Heart left ventricle (tissue), 16 donors: ENCODE results near the gene MYL7. TPM values are rescaled to one million over a fixed set of nuclear protein-coding genes. Genes with fewer than 3 reads are reported as not detected.

Source experiments
- ATAC-seq, 4 donors: fragments of 200-7000 bp; cut with Tn5 transposase; one replicate each; pipeline ENCODE4 v1.9.1; 2020 to 2022; ENCODE audit warnings: moderate library complexity in 4 of 4, mild to moderate bottlenecking in 3 of 4, moderate number of reproducible peaks in 1 of 4
- DNase-seq, 5 donors: peaks; one replicate each; pipeline ENCODE4 v3.0.0-alpha.2; 2020
- H3K27ac ChIP-seq, 12 donors: fragments of 200-600 bp; sonication (generic) in 4 of 12; one replicate each; pipeline versions ENCODE4 v1.5.0 to v1.8.0; 2016 to 2022; ENCODE audit warnings: mild to moderate bottlenecking in 2 of 12
- H3K27me3 ChIP-seq, 9 donors: fragments of 200-600 bp; sonication (generic) in 2 of 9; one replicate each; pipeline versions ENCODE4 v1.5.1 to v1.8.0; 2016 to 2022; ENCODE audit warnings: mild to moderate bottlenecking in 3 of 9
- H3K36me3 ChIP-seq, 9 donors: fragments of 200-600 bp; sonication (generic) in 2 of 9; one replicate each; pipeline versions ENCODE4 v1.5.0 to v1.8.0; 2018 to 2022; ENCODE audit warnings: mild to moderate bottlenecking in 2 of 9
- H3K4me1 ChIP-seq, 12 donors: fragments of 200-600 bp; sonication (generic) in 4 of 12; one replicate each; pipeline versions ENCODE4 v1.5.0 to v1.8.0; 2016 to 2022; ENCODE audit warnings: mild to moderate bottlenecking in 3 of 12
- H3K4me3 ChIP-seq, 12 donors: fragments of 200-600 bp; sonication (generic) in 4 of 12; one replicate each; pipeline versions ENCODE4 v1.5.0 to v1.8.0; 2017 to 2022; ENCODE audit warnings: mild to moderate bottlenecking in 9 of 12, moderate library complexity in 4 of 12
- H3K9me3 ChIP-seq, 12 donors: fragments of 200-600 bp; sonication (generic) in 4 of 12; one replicate each; pipeline versions ENCODE4 v1.5.0 to v1.8.0; 2016 to 2022; ENCODE audit warnings: mild to moderate bottlenecking in 1 of 12
- POLR2A ChIP-seq, 2 donors: fragments of 450-650 bp; IDR thresholded peaks; one replicate each; pipeline ENCODE4 v1.6.1; 2017; ENCODE audit warnings: antibody characterized with exemption in 2 of 2, mild to moderate bottlenecking in 2 of 2, moderate library complexity in 2 of 2
- WGBS, 4 donors: extraction: QIAGEN DNeasy Blood & Tissue Kit in 2 of 4; methylation state at CpG; one replicate each; pipeline versions ENCODE4 v1.1.5 to v1.1.7; 2013 to 2018; 5-methylcytosine and 5-hydroxymethylcytosine counted together
- intact Hi-C, 10 donors: fragments of 100-400 bp; cut with DNase I; formaldehyde crosslinking; loops; one replicate each; pipeline versions ENCODE4 v1.11.1 to v1.14.2; 2022
- polyA plus RNA-seq, 2 donors: library from polyadenylated mRNA; stranded (reverse); fragments of 200-250 nt; gene quantifications; one replicate each; pipeline ENCODE4 v1.2.3, GENCODE V29; 2013
- total RNA-seq, 9 donors: library from RNA; depleted of rRNA in 2 of 9; stranded (reverse); fragments of >200 nt in 2 of 9; fragmentation: NEBNext Ultra II Directional in 3 of 9; extraction: Animal tissue kit (Norgen Biotek cat#: 25700) in 3 of 9; gene quantifications; one replicate each; pipeline versions ENCODE4 v1.1.0 to v1.2.4, GENCODE V29; 2016 to 2023
- TF ChIP-seq, protein P1 (sequence below), 12 donors: fragments of 200-600 bp; sonication (generic) in 4 of 12; IDR thresholded peaks; one replicate each; pipeline versions ENCODE4 v1.5.0 to v1.8.0; 2018 to 2022; ENCODE audit warnings: antibody characterized with exemption in 12 of 12, mild to moderate bottlenecking in 5 of 12
- donor health status: ischemic (EF 13 %, LVEDD 7.1; RV severe dilation, severe dysfunction).
- donor health status: healthy with polysubstance abuse.
- donor health status: DM: no; HTN: yes; CAD: no.
- donor health status: DM: no; HTN: no; CAD: no.
- donor health status: ischemic (EF 25% LVEDD 6.9; RV normal size, moderate dysfunction).
- donor health status: ischemic (EF 25% LVEDD 5.7; RV mildly dilated, moderate dysfunction).
- donor health status: healthy.
- donor health status: DM: yes; HTN: yes; CAD: no.
- donor health status: ischemic (EF 35%, LVEDD 5.7; RV mildly dilated, moderate dysfunction).
- donor health status: nonischemic (EF 11% LVEDD 7.7; RV severe dilation, severe dysfunction).
- donor health status: DM: yes; HTN: yes; CAD: no.
- donor health status: PGD.
- donor health status: ischemic (EF 29% LVEDD 5.4; RV normal size, mild dysfunction).
- donor health status: nonischemic (EF 23%, LVEDD 6.1; RV moderate dilation, normal function).

The MYL7 gene
- total and polyA plus RNA-seq, 11 donors: 975 to 4,037 (median 2,357) TPM

DNA sequence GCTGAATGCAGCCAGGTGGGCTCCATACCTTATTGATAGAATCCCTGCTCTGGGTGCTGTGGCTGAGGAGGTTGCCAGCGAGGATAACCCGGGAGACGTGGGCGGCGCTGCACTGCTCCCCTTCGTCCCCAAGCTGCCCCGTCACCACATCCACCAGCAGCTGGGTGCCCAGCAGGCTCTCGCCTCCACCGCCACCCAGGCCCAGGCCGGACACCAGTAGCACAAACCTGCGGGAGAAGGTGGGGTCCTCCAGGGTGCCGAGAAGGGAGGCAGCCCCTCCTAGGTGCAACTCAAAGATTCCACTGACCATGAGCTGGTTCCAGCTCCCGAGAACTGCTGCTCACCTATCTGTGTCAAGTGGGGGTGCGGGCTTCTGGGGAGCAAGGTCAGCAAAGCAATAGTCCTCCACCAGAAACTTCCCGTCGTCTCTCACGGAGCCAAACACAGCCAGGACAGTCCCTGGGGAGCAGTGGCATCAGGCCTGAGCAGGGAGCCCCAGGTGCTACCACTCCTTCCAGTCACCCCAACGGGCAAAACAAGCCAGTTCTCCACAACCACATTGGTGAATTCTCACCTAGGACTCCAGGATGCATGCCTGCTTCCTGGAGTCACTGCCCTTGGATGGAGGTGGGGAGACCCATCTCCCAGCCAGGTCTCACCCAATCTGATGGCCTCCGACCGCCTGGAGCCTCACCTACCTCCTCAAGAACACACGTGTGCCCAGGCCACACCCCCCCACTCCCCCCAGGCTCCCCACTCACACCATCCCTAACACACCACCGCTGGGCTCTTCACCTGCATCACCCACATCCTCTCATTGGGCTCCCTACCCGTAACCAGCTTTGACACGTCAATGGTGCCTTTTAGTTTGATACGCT lies 24.1 kb downstream of the MYL7 start:
- H3K4me3 ChIP-seq: no peak overlapping the region
- peaks cover 0 to 87% (median 56%) of the 10 kb centered on the region in 9 donors for H3K36me3 ChIP-seq
- DNase-seq (peak in 1 of 5 donors; percentile 26), ATAC-seq (no peak)
- intact Hi-C loops: no loop called here
- no peaks in the 10 kb centered on the region for H3K9me3 ChIP-seq
- 89 to 90% (median 90%) methylated on average over 9 to 25 of the region's 25 CpGs for WGBS, 4 donors
- H3K27ac ChIP-seq: no peak overlapping the region
- no peaks in the 10 kb centered on the region for H3K27me3 ChIP-seq
- TF ChIP-seq, protein P1, sequence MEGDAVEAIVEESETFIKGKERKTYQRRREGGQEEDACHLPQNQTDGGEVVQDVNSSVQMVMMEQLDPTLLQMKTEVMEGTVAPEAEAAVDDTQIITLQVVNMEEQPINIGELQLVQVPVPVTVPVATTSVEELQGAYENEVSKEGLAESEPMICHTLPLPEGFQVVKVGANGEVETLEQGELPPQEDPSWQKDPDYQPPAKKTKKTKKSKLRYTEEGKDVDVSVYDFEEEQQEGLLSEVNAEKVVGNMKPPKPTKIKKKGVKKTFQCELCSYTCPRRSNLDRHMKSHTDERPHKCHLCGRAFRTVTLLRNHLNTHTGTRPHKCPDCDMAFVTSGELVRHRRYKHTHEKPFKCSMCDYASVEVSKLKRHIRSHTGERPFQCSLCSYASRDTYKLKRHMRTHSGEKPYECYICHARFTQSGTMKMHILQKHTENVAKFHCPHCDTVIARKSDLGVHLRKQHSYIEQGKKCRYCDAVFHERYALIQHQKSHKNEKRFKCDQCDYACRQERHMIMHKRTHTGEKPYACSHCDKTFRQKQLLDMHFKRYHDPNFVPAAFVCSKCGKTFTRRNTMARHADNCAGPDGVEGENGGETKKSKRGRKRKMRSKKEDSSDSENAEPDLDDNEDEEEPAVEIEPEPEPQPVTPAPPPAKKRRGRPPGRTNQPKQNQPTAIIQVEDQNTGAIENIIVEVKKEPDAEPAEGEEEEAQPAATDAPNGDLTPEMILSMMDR (IDR thresholded peaks at IDR 0.05): no peak
- no peak for TF ChIP-seq POLR2A (IDR thresholded peaks at IDR 0.05)
- peaks cover 0 to 47% (median 16%) of the 10 kb centered on the region in 12 donors for H3K4me1 ChIP-seq

DNA sequence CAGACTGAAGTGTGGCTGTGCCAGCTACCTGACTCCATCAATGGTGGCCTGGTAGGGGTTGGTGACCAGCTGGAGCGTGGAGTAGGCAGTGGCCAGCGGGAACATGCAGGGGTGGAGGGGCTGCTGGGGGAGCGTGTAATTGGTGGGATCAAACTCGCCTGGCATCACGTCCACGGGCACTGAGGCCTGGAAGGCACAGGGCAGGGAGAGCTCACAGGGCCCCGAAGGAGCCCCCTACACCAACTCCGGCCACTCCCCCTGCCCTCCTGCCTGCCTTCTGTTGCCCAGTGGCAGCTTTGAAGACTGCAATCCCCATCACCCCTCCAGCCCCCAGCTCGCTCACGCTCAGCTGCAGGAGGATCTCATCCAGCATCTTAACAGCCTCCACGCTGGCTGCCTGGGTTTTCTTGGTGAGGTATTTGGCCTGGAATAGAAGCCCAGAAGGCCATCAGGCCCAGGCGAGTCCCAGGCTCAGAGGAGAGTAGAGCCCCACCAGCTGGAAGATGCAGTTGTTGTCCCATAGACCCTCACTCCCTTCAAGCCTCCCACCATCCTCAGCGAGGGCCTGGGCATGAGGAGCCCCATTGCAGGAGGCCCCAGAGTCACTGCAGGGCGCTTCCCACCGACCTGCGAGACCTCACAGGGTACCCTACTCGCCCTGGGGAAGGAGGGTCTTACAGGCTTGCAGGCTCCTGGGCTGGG lies 24.9 kb downstream of the MYL7 start:
- H3K4me1 ChIP-seq: peaks cover 0 to 39% (median 13%) of the 10 kb centered on the region in 12 donors
- 89 to 94% (median 91%) methylated on average over 16 to 17 of the region's 17 CpGs for WGBS, 4 donors
- intact Hi-C loops: no loop called here
- no peak overlapping the region for H3K27ac ChIP-seq
- no peaks in the 10 kb centered on the region for H3K9me3 ChIP-seq
- H3K36me3 ChIP-seq: peaks cover 0 to 86% (median 51%) of the 10 kb centered on the region in 9 donors
- no peak overlapping the region for H3K4me3 ChIP-seq
- no peak for ATAC-seq
- H3K27me3 ChIP-seq: no peaks in the 10 kb centered on the region
- TF ChIP-seq, protein P1 (IDR thresholded peaks at IDR 0.05): no peak
- TF ChIP-seq POLR2A (IDR thresholded peaks at IDR 0.05): no peak
- peak in 1 of 5 donors; percentile 19 for DNase-seq

DNA sequence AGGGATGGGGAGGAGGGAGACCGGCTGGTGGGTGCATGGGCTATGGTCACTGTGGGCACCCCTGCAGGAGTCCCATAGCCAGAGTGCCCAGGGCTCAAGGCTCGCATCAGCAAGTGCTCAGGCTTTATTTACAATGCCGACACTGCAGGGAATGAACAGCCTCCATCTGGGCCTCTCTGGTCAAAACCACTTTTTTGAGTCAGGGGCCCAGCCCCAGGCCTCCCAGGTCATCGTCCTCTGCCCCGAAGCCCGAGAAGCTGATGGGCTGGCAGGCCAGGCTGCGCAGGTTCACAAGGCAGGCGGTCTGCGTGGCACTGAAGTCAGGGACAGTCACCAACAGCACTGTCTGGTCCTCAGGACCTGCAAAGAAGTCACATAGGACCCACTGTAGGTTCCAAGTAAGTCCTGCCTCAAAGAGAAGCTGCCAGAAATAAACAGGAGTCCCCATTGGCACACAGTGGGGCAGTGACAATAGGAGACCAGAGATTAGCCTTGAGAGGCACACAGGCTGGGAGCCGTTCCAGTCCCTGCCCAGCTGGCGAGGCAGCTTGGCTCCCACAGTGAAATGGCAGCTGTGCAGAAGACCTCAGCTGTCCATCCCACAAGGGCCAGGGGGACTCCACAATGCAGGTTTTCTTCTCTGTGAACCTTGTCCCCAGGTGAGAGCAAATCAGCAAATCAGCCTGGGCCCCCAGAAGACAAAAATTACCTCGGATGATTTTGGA lies 26.4 kb downstream of the MYL7 start:
- Histone ChIP-seq H3K9me3 (no peaks in the 10 kb centered on the region), H3K4me1 (peaks cover 0 to 25% (median 13%) of the 10 kb centered on the region in 12 donors), H3K27me3 (no peaks in the 10 kb centered on the region), H3K4me3 (no peak overlapping the region), H3K27ac (peak overlapping the region in 10 of 12 donors; percentile 28 to 75 (median 62)), H3K36me3 (peaks cover 0 to 86% (median 41%) of the 10 kb centered on the region in 9 donors)
- no peak for TF ChIP-seq POLR2A (IDR thresholded peaks at IDR 0.05)
- TF ChIP-seq, protein P1 (IDR thresholded peaks at IDR 0.05): no peak
- DNase-seq: peak; percentile 69 to 87 (median 76)
- intact Hi-C loops: no loop called here
- WGBS, 4 donors: 65 to 76% (median 72%) methylated on average over 11 to 12 of the region's 12 CpGs
- ATAC-seq: peak; percentile 78 to 91 (median 83)
